ENCODE results near the gene ITFG1. TPM values are rescaled to one million over a fixed set of nuclear protein-coding genes. Genes with fewer than 3 reads are reported as not detected.
A peak's percentile ranks its signal among the peaks of the same experiment; 100 is the strongest.

The ITFG1 gene
- total and polyA plus RNA-seq, 2 of the 13 experiments (the other 11 are each of a cell fraction or from before 2014, with no cell fraction given): 74.5 to 150 TPM

DNA sequence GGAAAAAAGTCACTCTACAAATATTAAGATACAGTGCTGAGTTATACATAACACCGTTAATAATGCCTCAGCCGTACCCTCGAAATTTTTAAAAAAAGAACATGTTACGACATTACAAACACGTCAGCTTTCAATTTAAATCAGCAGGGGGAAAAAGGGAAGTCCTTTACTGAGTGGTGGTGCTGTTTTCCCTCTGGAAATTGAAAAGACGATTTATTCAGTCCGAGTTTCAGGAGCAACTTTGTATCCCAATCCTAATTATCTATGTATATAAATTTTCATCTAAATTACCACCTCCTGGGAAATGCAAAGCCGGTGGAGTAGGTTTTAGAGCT lies 318.4 kb downstream of the ITFG1 start (continued):
- TF ChIP-seq, protein P1, sequence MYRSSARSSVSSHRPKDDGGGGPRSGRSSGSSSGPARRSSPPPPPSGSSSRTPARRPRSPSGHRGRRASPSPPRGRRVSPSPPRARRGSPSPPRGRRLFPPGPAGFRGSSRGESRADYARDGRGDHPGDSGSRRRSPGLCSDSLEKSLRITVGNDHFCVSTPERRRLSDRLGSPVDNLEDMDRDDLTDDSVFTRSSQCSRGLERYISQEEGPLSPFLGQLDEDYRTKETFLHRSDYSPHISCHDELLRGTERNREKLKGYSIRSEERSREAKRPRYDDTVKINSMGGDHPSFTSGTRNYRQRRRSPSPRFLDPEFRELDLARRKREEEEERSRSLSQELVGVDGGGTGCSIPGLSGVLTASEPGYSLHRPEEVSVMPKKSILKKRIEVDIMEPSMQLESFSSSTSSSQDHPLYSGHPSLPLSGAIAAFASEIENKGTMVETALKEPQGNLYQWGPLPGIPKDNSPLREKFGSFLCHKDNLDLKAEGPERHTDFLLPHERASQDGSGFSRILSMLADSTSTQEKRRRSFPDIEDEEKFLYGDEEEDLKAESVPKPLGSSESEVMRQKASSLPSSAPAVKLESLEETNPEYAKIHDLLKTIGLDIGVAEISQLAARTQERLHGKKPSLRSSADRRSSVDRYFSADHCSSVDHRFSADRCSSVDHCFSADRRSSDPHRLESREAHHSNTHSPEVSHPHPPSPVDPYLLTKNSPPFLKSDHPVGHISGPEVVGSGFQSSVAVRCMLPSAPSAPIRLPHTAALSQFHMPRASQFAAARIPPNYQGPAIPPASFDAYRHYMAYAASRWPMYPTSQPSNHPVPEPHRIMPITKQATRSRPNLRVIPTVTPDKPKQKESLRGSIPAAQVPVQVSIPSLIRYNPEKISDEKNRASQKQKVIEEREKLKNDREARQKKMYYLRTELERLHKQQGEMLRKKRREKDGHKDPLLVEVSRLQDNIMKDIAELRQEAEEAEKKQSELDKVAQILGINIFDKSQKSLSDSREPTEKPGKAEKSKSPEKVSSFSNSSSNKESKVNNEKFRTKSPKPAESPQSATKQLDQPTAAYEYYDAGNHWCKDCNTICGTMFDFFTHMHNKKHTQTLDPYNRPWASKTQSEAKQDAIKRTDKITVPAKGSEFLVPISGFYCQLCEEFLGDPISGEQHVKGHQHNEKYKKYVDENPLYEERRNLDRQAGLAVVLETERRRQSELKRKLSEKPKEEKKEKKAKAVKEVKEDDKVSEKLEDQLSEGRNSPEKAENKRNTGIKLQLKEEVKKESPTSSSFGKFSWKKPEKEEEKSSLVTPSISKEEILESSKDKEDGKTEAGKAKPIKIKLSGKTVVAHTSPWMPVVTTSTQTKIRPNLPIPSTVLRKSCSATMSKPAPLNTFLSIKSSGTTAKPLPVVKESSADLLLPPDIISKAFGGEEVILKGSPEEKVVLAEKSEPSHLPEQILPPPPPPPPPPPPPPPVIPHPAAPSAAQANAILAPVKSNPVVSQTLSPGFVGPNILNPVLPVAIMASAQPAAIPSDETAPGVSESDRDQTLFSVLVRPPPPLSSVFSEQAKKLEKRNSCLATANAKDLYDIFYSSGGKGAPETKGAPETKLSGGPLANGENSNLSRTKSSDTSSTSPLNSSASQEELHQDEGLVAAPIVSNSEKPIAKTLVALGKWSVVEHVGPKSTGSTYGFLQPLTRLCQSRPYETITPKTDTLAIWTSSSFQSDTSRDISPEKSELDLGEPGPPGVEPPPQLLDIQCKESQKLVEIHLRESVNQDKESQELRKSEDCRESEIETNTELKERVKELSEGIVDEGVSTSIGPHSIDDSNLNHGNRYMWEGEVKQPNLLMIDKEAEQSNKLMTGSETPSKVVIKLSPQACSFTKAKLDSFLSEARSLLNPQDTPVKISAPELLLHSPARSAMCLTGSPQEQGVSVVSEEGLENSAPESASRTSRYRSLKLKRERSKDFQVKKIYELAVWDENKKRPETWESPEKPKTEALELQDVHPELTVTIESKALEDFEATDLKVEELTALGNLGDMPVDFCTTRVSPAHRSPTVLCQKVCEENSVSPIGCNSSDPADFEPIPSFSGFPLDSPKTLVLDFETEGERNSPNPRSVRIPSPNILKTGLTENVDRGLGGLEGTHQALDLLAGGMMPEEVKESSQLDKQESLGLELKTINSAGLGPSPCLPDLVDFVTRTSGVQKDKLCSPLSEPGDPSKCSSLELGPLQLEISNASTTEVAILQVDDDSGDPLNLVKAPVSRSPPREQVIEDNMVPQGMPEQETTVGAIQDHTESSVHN (CRISPR knock-in tag; IDR thresholded peaks at IDR 0.05): no peak
- TF ChIP-seq ZNF674 (CRISPR knock-in tag; IDR thresholded peaks at IDR 0.05; ENCODE audit: low read depth): 0 out of 2 replicates have a peak, but pooled peaks have one; percentile 9
- TF ChIP-seq, protein P2, sequence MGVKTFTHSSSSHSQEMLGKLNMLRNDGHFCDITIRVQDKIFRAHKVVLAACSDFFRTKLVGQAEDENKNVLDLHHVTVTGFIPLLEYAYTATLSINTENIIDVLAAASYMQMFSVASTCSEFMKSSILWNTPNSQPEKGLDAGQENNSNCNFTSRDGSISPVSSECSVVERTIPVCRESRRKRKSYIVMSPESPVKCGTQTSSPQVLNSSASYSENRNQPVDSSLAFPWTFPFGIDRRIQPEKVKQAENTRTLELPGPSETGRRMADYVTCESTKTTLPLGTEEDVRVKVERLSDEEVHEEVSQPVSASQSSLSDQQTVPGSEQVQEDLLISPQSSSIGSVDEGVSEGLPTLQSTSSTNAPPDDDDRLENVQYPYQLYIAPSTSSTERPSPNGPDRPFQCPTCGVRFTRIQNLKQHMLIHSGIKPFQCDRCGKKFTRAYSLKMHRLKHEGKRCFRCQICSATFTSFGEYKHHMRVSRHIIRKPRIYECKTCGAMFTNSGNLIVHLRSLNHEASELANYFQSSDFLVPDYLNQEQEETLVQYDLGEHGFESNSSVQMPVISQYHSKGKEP (CRISPR knock-in tag; IDR thresholded peaks at IDR 0.05): no peak
- no peak for TF ChIP-seq SNAPC2 (CRISPR knock-in tag; IDR thresholded peaks at IDR 0.05)
- TF ChIP-seq, protein P3, sequence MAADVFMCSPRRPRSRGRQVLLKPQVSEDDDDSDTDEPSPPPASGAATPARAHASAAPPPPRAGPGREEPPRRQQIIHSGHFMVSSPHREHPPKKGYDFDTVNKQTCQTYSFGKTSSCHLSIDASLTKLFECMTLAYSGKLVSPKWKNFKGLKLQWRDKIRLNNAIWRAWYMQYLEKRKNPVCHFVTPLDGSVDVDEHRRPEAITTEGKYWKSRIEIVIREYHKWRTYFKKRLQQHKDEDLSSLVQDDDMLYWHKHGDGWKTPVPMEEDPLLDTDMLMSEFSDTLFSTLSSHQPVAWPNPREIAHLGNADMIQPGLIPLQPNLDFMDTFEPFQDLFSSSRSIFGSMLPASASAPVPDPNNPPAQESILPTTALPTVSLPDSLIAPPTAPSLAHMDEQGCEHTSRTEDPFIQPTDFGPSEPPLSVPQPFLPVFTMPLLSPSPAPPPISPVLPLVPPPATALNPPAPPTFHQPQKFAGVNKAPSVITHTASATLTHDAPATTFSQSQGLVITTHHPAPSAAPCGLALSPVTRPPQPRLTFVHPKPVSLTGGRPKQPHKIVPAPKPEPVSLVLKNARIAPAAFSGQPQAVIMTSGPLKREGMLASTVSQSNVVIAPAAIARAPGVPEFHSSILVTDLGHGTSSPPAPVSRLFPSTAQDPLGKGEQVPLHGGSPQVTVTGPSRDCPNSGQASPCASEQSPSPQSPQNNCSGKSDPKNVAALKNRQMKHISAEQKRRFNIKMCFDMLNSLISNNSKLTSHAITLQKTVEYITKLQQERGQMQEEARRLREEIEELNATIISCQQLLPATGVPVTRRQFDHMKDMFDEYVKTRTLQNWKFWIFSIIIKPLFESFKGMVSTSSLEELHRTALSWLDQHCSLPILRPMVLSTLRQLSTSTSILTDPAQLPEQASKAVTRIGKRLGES (CRISPR knock-in tag; IDR thresholded peaks at IDR 0.05; ENCODE audit: borderline replicate concordance): no peak
- TF ChIP-seq DR1 (CRISPR knock-in tag; IDR thresholded peaks at IDR 0.05): no peak
- TF ChIP-seq FOXK2 (IDR thresholded peaks at IDR 0.05): no peak

Measured in HepG2 (cell line).